Activated naive CD4-positive, alpha-beta T cell (primary cell): ENCODE measurements around the gene PRR9.
"Not testable (repeated sequence)": the region's sequence is repeated elsewhere in the genome, so short reads cannot be mapped to it uniquely, and the experiment has no call there.

Source experiments
- DNase-seq, 4 experiments: peaks; one replicate each; lab custom pipeline; 2025; lab: John Stamatoyannopoulos, UW

Gene PRR9, protein sequence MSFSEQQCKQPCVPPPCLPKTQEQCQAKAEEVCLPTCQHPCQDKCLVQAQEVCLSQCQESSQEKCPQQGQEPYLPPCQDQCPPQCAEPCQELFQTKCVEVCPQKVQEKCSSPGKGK

DNA sequence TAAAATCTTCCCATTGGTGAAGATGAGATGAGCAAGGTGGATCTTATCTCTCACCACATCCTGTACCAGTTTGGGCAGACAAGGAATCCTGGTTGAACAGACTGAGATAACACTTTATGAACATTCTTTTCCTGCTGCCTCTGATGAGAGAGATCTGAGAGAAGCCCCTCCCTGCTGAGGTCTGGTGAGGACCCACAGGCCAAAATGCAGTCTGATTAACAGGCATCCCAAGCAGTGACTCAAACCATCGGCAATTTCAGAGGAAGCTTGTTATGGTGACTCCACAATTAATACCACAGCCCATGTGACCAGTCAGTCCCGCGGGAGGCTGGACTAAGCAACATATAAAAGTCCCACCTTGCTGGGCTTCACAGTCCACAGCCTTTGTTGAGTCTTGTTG is at the start of gene PRR9:
Gene PRR9 (plus strand): TSS at position 373 of the 400 bp plus-strand sequence. CDS start 561 bp downstream, outside the sequence.
- DNase-seq: no peak

DNA sequence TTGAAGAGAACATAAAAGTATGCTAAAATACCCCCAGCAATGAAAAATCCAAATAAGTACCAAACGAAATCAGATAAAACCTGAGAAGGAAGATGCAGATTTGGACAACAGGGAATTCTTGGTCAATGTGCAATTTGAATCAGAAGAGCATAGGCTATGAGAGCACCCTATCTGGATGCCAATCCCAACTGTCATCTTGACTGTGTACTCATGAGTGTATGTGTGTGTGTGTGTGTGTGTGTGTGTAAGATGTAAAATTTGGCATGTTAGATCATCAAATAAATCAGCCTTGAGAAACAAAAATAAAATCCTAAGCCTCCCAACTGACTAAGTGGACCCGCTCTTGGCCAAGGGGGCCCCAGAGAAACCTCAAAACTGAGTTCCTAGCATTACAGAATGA is 48.7 kb upstream of the PRR9 start:
- no peak for DNase-seq

DNA sequence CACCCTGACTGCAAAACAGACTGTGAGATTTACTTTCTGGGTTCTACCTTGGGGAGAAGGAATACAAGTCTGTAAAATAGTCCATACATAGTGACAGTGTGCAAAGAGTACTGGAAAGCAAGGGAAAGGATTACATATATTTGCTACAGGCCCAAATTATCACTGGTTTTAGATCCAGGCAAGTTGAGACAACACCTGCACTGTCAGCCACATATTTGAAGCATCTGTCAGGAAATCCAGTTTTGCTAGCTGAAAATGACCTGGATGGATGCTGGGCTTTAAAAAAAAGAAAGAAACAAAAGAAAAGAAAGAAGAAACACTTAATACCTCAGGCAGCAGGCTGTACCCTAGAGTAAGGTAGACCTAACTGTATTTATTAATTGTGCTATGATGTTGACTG is 42.8 kb upstream of the PRR9 start:
- no peak for DNase-seq

DNA sequence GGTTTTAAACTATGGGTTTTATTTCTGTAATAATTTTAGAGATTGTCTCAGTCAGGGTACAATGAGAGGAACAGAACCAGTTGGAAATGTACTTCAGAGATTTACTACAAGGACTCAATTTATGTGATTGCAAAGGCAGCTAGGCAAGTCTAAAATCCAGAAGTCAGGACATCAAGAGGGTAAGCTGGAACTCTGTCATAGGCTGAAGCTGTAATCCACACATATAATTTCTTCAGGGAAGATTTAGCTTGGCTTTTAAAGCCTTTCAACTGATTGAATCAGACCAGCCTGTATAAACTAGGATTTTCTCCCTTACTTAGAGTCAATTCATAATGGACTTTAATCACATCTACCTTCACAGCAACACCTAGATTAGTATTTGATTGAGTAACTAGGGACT is 38.5 kb upstream of the PRR9 start:
- DNase-seq: no peak

DNA sequence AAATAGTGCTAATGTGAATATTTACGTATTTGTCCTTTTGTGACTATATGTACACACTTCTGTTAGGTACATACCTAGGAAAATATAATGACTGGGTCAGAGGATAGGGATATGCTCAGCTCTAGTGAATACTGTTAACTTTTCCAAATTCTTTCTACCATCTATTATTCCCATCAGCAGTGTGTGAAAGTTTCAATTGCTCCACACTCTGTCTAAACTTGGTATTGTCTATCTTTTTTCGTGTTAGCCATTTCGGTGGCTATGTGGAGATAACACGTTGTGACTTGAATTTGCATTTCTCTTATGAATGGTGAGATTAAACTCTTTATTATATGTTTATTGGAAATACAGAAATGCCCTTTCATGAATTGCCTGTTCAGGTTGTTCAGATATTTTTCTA is 36.8 kb upstream of the PRR9 start:
- DNase-seq: no peak

DNA sequence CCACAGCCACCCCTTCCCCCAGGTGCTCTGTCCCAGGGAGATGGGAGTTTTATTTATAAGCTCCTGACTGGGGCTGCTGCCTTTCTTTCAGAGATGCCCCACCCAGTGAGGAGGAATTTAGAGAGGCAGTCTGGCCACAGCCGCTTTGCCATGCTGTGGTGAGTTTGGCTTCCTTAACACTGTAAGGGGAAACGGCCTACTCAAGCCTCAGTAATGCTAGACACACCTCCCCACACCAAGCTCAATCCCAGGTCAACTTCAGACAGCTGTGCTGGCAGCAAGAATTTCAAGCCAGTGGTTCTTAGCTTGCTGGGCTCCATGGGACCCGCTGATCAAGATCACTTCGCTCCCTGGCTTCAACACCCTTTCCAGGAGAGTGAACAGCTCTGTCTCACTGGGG is 29.1 kb upstream of the PRR9 start:
- DNase-seq: not testable (repeated sequence)

DNA sequence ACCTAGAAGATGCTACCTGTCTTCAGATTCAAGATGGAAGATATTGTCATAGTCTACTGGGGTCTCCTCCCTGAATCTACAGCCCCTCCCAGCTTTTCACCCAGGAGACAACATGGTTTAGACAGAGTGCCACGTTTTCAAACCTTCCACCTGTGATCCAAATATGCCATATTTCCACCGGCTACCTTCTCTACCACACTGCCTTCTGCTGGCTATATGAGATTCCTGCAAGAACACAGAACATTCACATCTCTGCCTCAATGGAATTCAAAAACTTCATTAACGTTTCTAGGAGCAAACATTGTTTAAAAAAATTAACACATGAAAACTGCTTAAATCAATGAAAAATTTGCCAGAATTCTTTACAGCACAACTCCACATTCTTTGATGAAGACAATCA is 27.0 kb upstream of the PRR9 start:
- no peak for DNase-seq

DNA sequence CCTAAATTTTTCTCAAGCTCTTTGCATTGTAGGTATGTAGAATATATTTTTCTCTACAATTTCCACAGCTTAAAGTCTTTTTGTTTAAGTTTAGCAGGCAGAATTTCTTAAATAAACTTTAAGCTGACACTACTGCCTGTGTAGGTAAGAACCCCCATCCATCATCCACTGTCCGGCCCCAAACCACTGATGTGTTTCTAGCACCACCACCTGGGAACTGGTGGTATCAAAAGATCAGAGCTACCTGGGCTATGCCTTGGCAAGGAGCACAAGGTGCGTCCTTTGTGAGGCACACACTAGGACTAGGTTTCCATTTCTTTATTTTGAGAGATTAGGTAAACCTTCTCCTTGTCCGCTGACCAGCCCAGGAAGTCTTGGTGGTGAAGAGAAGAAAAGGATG is 24.7 kb upstream of the PRR9 start:
- no peak for DNase-seq

DNA sequence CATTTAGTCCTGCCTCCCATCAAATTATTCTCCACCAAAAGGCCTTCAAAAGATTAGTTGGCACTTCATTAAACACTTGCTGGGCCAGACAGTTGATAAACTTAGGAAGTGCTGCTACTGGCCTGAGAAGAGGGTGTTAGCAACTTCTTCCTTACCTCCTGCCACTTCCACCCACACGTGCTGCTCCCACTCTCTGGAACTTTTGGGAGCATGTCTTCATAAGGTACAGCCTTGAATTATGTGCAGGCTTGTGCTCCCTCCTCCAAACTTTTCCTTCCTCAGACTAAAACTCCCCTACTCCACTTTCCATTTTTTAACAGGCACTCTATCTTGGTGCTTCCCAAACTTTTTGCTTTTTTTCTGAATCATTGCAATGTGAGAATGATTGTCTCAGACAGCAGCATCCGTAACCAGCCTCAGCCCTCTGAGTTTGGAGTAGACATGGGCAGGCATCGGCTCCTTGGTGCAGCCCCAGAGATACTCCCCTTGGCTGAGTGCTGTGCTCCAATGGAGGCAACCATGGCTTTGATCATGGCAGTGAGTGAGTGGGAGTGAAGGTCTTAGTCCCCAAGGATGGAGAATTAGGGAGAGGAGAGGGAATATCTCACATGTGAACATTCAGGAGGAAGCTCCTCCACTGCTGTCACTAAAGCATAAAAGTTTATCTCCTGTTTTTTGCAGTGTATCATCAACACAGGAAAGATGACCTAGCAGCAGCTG is 22.9 kb upstream of the PRR9 start:
- DNase-seq: no peak

DNA sequence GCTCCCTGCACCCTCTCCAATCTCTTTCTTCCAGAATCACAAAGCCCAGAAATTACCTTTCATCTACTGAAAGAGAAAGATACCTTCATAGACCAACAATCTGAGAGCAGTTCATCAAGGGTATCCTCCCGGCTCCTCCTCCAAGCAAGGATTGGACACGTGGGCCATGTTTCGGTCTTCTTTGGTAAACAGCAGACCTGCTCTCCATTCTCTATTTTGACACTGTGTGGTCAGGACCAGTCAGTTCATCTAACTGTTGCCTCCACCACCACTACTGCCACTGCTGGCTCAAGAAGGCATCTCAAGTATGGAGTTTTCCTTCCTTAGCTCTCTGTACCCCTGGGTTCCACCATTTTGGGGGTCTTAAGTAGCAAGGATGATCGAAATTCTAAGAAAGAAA is 22.2 kb upstream of the PRR9 start:
- DNase-seq: no peak

DNA sequence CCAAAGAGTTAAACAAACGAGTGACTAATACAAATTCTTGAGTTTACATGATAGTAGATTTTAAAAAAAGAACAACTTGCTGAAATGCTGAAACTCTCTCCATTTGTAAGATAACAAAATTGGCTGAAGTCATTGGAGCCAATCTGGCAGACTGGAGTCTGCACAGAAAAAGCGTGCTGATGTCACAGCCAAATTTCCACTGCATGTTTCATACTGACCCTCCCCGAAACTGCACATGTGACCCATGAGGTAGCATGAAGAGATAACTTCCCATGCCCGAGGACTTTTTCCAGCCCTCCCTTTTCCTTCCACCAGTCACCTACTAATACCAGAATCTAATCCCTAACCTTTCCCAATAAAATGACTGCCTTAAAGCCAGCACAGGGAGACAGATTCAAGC is 15.4 kb upstream of the PRR9 start:
- DNase-seq: no peak

DNA sequence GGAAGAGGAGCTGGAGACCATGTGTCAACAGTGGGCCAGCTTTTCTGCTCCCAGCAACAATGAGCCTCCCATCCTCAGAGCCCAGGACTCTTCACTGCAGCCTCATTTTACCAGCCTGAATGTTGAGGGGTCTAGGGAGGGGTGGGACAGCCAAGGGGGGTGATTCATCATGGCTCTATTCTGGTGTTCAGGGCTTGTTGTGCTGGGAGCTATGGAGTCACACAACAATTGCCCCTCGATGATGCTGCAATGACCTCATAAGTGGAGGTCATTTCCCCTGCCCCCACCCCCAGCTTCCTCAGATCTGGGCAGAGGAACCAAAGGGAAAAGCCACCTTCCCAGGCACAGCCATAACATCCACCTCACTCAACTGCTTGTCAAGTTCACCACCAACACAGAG is 14.3 kb upstream of the PRR9 start, which contains the start of gene LELP1:
Gene LELP1 (plus strand): TSS at position 301 of the 400 bp plus-strand sequence. CDS start 1,278 bp downstream, outside the sequence.
- DNase-seq: no peak

DNA sequence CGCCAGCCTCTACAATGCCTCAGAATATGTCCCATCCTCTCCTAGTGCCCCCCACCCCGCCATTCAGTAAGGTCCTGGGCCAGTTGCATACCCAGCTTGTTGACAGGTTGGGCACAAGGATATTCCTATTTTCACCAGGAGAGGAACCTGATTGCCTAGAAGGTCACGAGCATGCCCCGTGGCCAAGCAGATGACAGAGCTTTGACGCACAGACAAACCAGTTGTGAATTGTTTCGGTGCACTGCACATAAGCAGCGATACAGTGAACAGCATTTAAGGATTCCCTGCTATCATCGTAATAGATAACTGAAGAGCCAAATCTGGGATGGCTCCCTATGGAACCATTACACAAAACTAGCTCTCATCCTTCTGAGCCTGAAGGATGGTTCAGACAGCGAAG is 10.8 kb upstream of the PRR9 start:
- DNase-seq: no peak

DNA sequence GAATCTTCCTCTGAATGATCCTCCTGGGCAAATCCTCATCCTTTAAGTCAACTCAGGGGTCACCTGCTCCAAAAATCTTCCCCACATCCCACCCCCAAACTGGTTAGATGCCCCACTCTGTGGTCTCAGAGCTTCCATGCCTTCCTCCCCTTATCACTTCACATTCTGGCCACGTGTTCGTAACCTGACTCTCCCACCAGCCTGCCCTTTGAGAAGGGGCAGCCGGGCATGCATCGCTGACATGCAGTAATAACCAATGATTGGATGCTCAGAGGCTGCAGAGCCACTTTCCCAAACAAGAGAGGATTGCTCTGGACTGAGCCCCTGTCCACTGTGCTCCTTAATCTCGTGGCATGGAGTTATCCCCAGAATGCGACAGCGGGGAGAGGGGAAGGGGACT is 7.2 kb upstream of the PRR9 start:
- DNase-seq: no peak

DNA sequence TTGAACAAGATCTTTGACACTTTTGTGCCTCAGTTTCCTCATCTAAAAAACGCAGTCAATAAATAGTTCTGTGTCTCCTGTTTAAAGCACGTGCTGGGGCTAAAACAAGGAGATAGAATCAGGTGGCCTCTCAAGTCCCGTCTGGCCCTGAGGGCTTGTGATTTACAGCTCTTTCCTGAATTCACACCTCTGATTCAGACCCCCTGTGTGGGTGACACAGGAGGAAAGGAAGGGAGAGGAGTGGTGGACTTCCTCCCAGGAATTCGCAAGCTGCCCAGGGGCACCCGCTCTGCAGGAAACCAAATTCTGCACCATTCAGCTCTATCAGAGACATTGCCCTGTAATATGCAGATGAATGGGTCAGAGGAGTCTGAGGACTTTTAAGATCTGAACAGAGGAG is 5.2 kb upstream of the PRR9 start:
- DNase-seq: no peak

DNA sequence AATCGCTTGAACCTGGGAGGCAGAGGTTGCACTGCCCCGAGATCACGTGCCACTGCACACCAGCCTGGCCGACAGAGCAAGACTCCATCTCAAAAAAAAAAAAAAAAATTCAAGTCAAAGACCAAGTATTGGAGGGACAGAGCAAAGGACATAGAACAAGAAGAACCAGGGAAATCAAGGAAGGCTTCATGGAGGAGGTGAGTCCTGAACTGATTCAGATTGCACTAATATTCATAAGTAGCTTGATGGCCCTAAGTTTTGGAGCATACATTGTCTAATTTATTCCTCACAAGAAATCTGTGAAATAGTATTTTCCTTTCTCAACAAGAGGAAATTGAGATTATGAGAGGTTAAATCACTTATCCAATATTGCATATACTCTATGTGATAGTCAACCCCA is 3.9 kb upstream of the PRR9 start:
- DNase-seq: no peak

DNA sequence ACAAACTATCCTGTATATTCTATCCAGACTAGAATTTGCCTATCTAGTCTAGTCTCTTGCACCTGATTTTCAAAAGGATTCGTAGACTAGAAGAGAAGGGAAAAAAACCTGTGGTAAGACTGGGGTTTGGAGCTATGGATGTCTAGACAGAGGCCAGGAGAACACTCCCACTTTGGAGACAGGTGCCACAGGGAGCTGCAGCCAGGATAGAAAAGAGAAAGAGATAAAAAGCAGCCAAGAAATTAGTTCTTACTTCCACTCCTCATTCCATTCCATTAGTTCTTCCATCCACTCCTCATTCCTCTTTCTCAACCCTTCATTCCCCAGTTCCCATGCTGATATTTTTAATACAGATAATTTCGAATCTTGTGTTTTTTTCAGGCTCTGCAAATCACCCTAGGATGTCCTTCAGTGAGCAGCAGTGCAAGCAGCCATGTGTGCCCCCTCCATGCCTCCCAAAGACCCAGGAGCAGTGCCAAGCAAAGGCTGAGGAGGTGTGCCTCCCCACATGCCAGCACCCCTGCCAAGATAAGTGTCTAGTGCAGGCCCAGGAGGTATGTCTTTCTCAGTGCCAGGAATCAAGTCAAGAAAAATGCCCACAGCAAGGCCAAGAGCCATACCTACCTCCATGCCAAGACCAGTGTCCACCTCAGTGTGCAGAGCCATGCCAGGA is 496 bp downstream of the PRR9 start:
- no peak for DNase-seq

DNA sequence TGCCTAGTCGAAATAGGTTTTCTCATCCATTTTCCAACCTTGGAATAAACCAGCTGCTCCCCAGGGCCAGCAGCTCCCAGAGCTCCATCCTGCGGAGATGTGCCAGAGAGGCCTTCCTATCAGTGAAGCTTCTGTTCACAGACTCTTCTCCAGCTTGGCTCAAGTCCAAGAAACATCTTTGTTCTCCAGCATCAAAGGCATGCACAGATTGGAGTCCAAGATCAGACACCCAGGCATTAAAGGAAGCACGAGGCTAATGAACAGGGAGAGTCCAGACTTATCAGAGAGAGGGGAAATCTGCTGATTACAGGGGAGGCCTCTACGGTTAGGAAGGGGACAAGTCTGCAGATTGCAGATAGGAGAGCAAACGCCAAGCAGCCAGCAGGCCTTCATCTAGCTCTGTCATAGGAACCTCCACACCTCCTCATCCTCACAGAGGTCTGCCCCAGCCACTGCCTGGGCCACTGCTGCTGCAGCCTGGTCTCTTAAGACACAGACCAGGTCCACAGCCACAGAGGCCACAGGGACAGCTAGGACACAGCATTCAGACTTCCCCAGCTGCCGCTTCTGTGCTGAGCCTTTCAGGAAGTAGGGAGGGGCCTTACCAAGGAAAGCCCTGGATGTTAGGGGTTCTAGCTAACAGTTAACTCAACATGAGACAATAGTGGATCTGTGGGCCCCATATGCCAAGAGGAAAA is 3.4 kb downstream of the PRR9 start:
- no peak for DNase-seq

DNA sequence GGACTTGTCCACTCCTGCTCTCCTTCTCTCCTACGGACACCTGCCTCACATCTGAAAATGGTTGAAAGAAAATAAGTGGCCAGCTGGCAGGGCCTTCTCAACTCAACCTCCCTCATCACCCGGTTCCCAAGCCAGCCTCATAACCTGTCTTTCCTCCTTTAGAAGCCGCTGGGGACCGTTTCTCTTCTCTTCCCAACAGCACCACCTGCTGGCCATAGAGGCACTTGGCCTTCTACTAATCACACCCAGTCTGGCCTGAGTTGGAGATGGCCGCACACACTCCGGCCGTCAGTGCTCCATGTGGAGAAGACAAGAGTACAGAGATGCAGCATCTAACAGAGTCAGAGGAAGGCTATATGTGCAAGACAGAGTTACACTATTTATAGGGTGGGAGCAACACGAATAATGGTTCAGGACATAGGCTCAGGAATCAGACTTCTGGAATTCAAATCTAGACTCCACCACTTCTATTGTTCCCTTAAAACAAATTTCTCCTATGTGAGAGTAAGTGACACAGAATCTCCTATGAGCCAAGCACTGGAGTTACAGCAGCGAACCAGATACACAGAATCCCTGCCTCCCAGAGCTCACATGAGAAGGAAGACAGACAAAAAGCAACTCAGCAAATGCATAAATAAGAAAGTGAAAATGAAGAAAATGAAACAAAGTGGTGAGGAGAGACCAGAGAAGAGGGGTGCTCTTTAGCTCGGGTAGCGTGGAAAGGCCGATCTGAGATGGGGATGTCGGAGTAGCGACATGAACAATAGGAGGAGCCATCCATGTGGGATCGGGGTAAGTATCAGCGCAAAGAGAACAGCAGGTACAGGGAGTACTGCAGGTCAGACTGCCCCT is 5.9 kb downstream of the PRR9 start:
- DNase-seq: peak in 3 of 4 experiments; percentile 2 to 23 (median 4)

DNA sequence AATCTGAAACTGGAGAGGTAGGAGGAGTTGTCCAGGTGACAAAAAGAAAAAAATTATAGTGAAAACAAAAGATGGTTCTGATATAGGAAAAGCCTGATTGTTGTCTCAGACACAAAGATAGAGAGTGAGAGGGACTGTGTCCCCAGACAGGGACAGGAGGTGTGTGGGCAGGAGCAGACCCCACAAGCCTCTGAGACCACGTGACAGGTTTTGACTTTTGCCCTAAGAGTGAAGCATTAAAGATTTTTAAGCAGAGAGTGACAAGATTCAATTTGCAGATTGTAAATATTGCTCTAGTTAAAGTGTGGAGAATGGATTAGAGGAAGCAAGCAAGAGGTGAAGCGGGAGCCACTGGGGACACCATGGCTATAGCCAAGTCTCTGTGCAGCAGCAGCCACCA is 10.4 kb downstream of the PRR9 start:
- no peak for DNase-seq

DNA sequence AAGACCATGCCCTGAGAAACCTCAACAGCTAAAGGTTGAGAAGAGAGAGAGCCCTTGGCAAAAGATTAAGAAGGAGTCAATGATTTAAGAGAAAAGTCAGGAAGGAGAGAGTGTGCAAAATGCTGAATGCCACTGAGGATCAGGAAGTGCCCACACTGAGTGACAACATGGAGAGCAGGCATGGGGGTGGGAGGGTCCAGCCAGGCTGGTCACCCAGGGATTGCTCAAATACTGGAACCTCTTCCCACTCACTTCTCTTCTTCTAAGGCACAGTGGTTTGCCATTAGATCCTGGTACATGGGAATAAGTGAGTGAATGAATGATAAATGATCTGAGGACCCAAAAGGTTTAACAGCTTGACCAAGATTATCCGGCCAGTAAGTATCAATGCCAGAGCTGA is 11.1 kb downstream of the PRR9 start:
- no peak for DNase-seq
